CD14-positive monocyte (primary cell): ENCODE data around the gene LRRD1. TPM values are rescaled to one million over a fixed set of nuclear protein-coding genes. Genes with fewer than 3 reads are reported as not detected.
"Not testable (repeated sequence)": the region's sequence is repeated elsewhere in the genome, so short reads cannot be mapped to it uniquely, and the experiment has no call there.

Source experiments
- DNase-seq, 3 donors: peaks; one replicate each; pipeline ENCODE4 v3.0.0-alpha.2; 2011 to 2022
- H2AFZ ChIP-seq: 2 replicates; pipeline ENCODE4 v1.6.0; 2012; ENCODE audit warnings: mild to moderate bottlenecking, low read depth, low read length, inconsistent platforms; ENCODE audit not compliant: insufficient read depth, poor library complexity, severe bottlenecking
- H3K27ac ChIP-seq, 2 donors: 1 replicate in 1 of 2; 2 replicates in 1 of 2; pipeline ENCODE4 v1.5.1; 2012 to 2013; ENCODE audit warnings: low read length in 2 of 2, control low read depth in 1 of 2, inconsistent platforms in 1 of 2, low read depth in 1 of 2, mild to moderate bottlenecking in 1 of 2
- H3K27me3 ChIP-seq, 2 donors: one replicate each; pipeline versions ENCODE4 v1.6.0 to v1.6.1; 2011 to 2013; ENCODE audit warnings: low read length in 2 of 2; ENCODE audit not compliant: control insufficient read depth in 2 of 2, insufficient read depth in 2 of 2
- H3K36me3 ChIP-seq, 2 donors: replicated peaks in 1 of 2; 1 replicate in 1 of 2; 2 replicates in 1 of 2; pipeline versions ENCODE4 v1.5.1 to v1.6.1; 2012 to 2013; ENCODE audit warnings: low read length in 2 of 2, control low read depth in 1 of 2, inconsistent platforms in 1 of 2, mild to moderate bottlenecking in 1 of 2; ENCODE audit not compliant: insufficient read depth in 2 of 2, control insufficient read depth in 1 of 2
- H3K4me1 ChIP-seq, 2 donors: 1 replicate in 1 of 2; 2 replicates in 1 of 2; pipeline versions ENCODE4 v1.5.1 to v1.6.1; 2012 to 2013; ENCODE audit warnings: low read length in 2 of 2, control low read depth in 1 of 2, inconsistent platforms in 1 of 2, mild to moderate bottlenecking in 1 of 2, moderate library complexity in 1 of 2; ENCODE audit not compliant: insufficient read depth in 2 of 2, control insufficient read depth in 1 of 2
- H3K4me2 ChIP-seq: replicated peaks from 2 replicates; pipeline ENCODE3; 2012; ENCODE audit warnings: low read length, moderate library complexity, mild to moderate bottlenecking; ENCODE audit not compliant: poor library complexity, severe bottlenecking; ENCODE audit errors: extremely low read depth
- H3K4me3 ChIP-seq, 3 experiments: fragments of 200-600 bp in 1 of 3; sonication (generic) in 1 of 3; replicated peaks in 1 of 3; 1 replicate in 2 of 3; 2 replicates in 1 of 3; pipeline ENCODE4 v1.5.1; 2011 to 2013; ENCODE audit warnings: low read length in 3 of 3, mild to moderate bottlenecking in 3 of 3, control low read depth in 2 of 3, low read depth in 2 of 3, inconsistent platforms in 1 of 3, moderate library complexity in 1 of 3
- H3K79me2 ChIP-seq: 2 replicates; pipeline ENCODE4 v1.6.0; 2012; ENCODE audit warnings: mild to moderate bottlenecking, control low read depth, inconsistent platforms, low read length, moderate library complexity; ENCODE audit not compliant: insufficient read depth
- H3K9ac ChIP-seq: 2 replicates; pipeline ENCODE4 v1.6.0; 2017; ENCODE audit warnings: low read length, mild to moderate bottlenecking; ENCODE audit not compliant: insufficient read depth, poor library complexity, severe bottlenecking
- H3K9me3 ChIP-seq, 2 donors: replicated peaks in 1 of 2; 1 replicate in 1 of 2; 2 replicates in 1 of 2; pipeline versions ENCODE4 v1.5.1 to v1.6.1; 2012 to 2013; ENCODE audit warnings: low read length in 2 of 2, control low read depth in 1 of 2; ENCODE audit not compliant: control insufficient read depth in 1 of 2, insufficient read depth in 1 of 2
- H4K20me1 ChIP-seq: 2 replicates; pipeline ENCODE4 v1.6.0; 2012; ENCODE audit warnings: mild to moderate bottlenecking, low read length, control low read depth, moderate library complexity; ENCODE audit not compliant: insufficient read depth
- H3K27ac Mint-ChIP-seq, 7 donors: one replicate each; pipeline ENCODE4 v1.8.0; 2020; ENCODE audit warnings: mild to moderate bottlenecking in 7 of 7, mixed read lengths in 7 of 7, moderate library complexity in 6 of 7, inconsistent platforms in 2 of 7
- H3K27me3 Mint-ChIP-seq, 3 donors: one replicate each; pipeline ENCODE4 v1.8.0; 2021 to 2022; ENCODE audit warnings: low read depth in 3 of 3, mild to moderate bottlenecking in 3 of 3, mixed read lengths in 3 of 3, moderate library complexity in 3 of 3, inconsistent platforms in 1 of 3
- H3K36me3 Mint-ChIP-seq, 2 donors: one replicate each; pipeline ENCODE4 v1.8.0; 2020; ENCODE audit warnings: mixed read lengths in 2 of 2, inconsistent platforms in 1 of 2, mild to moderate bottlenecking in 1 of 2
- H3K4me1 Mint-ChIP-seq: one replicate; pipeline ENCODE4 v1.8.0; 2020; ENCODE audit warnings: mild to moderate bottlenecking, mixed read lengths
- H3K4me3 Mint-ChIP-seq, 2 donors: one replicate each; pipeline ENCODE4 v1.8.0; 2020; ENCODE audit warnings: mild to moderate bottlenecking in 2 of 2, mixed read lengths in 2 of 2, moderate library complexity in 1 of 2
- H3K9me3 Mint-ChIP-seq, 7 donors: one replicate each; pipeline ENCODE4 v1.8.0; 2020 to 2022; ENCODE audit warnings: mixed read lengths in 7 of 7, mild to moderate bottlenecking in 6 of 7, moderate library complexity in 6 of 7, inconsistent platforms in 2 of 7
- CTCF ChIP-seq: fragments of 200-600 bp; IDR thresholded peaks from one replicate; pipeline ENCODE4 v1.8.0; 2022; ENCODE audit warnings: antibody characterized with exemption, mild to moderate bottlenecking
- WGBS: methylation state at CpG from one replicate; pipeline ENCODE4 v1.1.5; 2013; ENCODE audit warnings: missing lambda C conversion rate; ENCODE audit not compliant: insufficient coverage; 5-methylcytosine and 5-hydroxymethylcytosine counted together
- intact Hi-C, 2 donors: fragments of 100-400 bp; cut with micrococcal nuclease; formaldehyde crosslinking; loops; one replicate each; pipeline versions ENCODE4 v1.15.0 to v1.15.1; 2023
- polyA plus RNA-seq, 3 donors: library from polyadenylated mRNA; depleted of rRNA in 1 of 3; unstranded in 2 of 3; stranded (reverse) in 1 of 3; fragments of 300-500 nt in 2 of 3; fragments of >200 nt in 1 of 3; fragmentation: Illumina TruSeq in 2 of 3; gene quantifications; 1 replicate in 2 of 3; 2 replicates in 1 of 3; pipeline ENCODE4 v1.2.3, GENCODE V29; 2012 to 2021

Gene LRRD1
- polyA plus RNA-seq, 3 donors = not detected

GRCh38 chr7:92150450-92151017 is 28.4 kb downstream of the LRRD1 start:
- H3K9me3 ChIP-seq = no peaks in the 10 kb centered on the region
- H3K27ac ChIP-seq = no peak overlapping the region
- intact Hi-C loops = no loop called here
- no peak overlapping the region for H3K27ac Mint-ChIP-seq
- H3K9ac ChIP-seq = no peak overlapping the region
- no CpG with 5 or more reads among the region's 1 CpG for WGBS
- H3K4me1 ChIP-seq = no peaks in the 10 kb centered on the region
- H3K27me3 Mint-ChIP-seq = peaks cover 0 to 4% (median 0%) of the 10 kb centered on the region in 3 donors
- no peak for DNase-seq
- no peak overlapping the region for H3K4me2 ChIP-seq
- H3K4me3 Mint-ChIP-seq = no peak overlapping the region
- TF ChIP-seq CTCF = no peak
- H3K36me3 ChIP-seq = no peaks in the 10 kb centered on the region
- H2AFZ ChIP-seq = no peak overlapping the region
- H3K4me3 ChIP-seq = no peak overlapping the region
- no peaks in the 10 kb centered on the region for H3K9me3 Mint-ChIP-seq
- no peaks in the 10 kb centered on the region for H3K36me3 Mint-ChIP-seq
- no peaks in the 10 kb centered on the region for H4K20me1 ChIP-seq
- no peaks in the 10 kb centered on the region for H3K4me1 Mint-ChIP-seq
- no peaks in the 10 kb centered on the region for H3K79me2 ChIP-seq
- no peaks in the 10 kb centered on the region for H3K27me3 ChIP-seq

- no peak for TF ChIP-seq CTCF
- no peaks in the 10 kb centered on the region for H4K20me1 ChIP-seq
- H3K27ac Mint-ChIP-seq = no peak overlapping the region
- no peaks in the 10 kb centered on the region for H3K9me3 Mint-ChIP-seq
- no peaks in the 10 kb centered on the region for H3K79me2 ChIP-seq
- no peaks in the 10 kb centered on the region for H3K4me1 ChIP-seq
- intact Hi-C loops = no loop called here
- no peak overlapping the region for H2AFZ ChIP-seq
- H3K9ac ChIP-seq = no peak overlapping the region
- H3K36me3 Mint-ChIP-seq = no peaks in the 10 kb centered on the region
- H3K4me3 ChIP-seq = no peak overlapping the region
- H3K4me3 Mint-ChIP-seq = no peak overlapping the region
- H3K4me2 ChIP-seq = no peak overlapping the region
- H3K27me3 ChIP-seq = no peaks in the 10 kb centered on the region
- peaks cover 0 to 4% (median 0%) of the 10 kb centered on the region in 3 donors for H3K27me3 Mint-ChIP-seq
- no peak for DNase-seq
- H3K36me3 ChIP-seq = no peaks in the 10 kb centered on the region
- no peak overlapping the region for H3K27ac ChIP-seq
- H3K9me3 ChIP-seq = no peaks in the 10 kb centered on the region
- no peaks in the 10 kb centered on the region for H3K4me1 Mint-ChIP-seq
- WGBS = 100% methylated on average over 2 of the region's 5 CpGs
Measured at GRCh38 chr7:92149736-92150239, 29.2 kb downstream of the LRRD1 start.

- H3K9ac ChIP-seq, H3K79me2 ChIP-seq, H3K27ac ChIP-seq, H3K36me3 Mint-ChIP-seq, H3K27ac Mint-ChIP-seq, H3K4me1 ChIP-seq, H3K27me3 Mint-ChIP-seq, intact Hi-C loops, DNase-seq, H4K20me1 ChIP-seq, H3K27me3 ChIP-seq, H3K36me3 ChIP-seq, H2AFZ ChIP-seq, H3K4me3 ChIP-seq, H3K4me1 Mint-ChIP-seq, H3K9me3 ChIP-seq, H3K4me2 ChIP-seq, H3K4me3 Mint-ChIP-seq: not testable (repeated sequence)
- 96% methylated on average over 45 of the region's 50 CpGs for WGBS
- H3K9me3 Mint-ChIP-seq = peaks cover 0 to 14% (median 0%) of the 10 kb centered on the region in 7 donors
Measured at GRCh38 chr7:92143192-92143880, 35.6 kb downstream of the LRRD1 start.
